ENCODE data around the gene REEP6. TPM values are rescaled to one million over a fixed set of nuclear protein-coding genes. Genes with fewer than 3 reads are reported as not detected.
"Not testable (repeated sequence)": the region's sequence is repeated elsewhere in the genome, so short reads cannot be mapped to it uniquely, and the experiment has no call there.

REEP6 gene
- total RNA-seq, 1 donor from 2014 or later = 9.7 TPM

DNA sequence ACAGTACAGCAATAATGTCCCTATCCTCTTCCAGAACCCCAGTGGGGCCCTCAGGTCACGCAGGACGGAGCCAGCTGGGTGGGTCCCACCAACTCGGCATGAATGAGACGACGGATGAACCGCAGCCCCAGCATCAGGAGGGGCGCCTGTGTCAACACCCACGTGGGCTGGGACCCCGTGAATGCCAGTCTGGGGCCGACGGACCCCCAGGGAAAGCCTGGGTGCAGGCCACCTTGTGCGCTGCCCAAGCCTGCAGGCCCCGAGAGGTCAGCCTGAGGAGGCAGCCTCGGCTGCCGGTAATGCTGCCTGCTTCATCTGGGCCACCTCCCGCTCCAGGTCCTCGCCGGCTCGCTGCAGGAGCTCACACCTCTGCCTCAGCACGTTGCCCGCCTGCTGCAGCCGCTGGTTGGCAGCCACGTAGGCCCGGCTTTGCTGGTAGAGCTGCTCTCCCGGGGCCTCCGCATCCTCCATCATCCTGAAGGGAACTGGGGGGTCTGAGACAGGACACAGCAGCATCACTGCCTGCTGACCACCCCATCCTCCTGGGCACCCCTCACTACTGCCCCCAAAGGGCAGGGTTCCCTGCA is 16.1 kb upstream of the REEP6 start:
- H3K36me3 ChIP-seq (ENCODE audit: control insufficient read depth, insufficient read depth, low read length) = no peaks in the 10 kb centered on the region
- no peak overlapping the region for H3K4me3 ChIP-seq (ENCODE audit: low read depth, low read length)
- no peak for TF ChIP-seq CTCF (IDR thresholded peaks at IDR 0.05; ENCODE audit: insufficient read depth, low read length, poor library complexity, severe bottlenecking)
- DNase-seq (ENCODE audit: low read depth) = no peak
- peaks cover 38% of the 10 kb centered on the region for H3K27me3 ChIP-seq (ENCODE audit: control insufficient read depth, insufficient read depth, low read length)

GRCh38 chr19:1475751-1476437 is 15.1 kb upstream of the REEP6 start:
- H3K27me3 ChIP-seq (ENCODE audit: control insufficient read depth, insufficient read depth, low read length) = peaks cover 28% of the 10 kb centered on the region
- H3K36me3 ChIP-seq (ENCODE audit: control insufficient read depth, insufficient read depth, low read length) = no peaks in the 10 kb centered on the region
- TF ChIP-seq CTCF (IDR thresholded peaks at IDR 0.05; ENCODE audit: insufficient read depth, low read length, poor library complexity, severe bottlenecking) = no peak
- H3K4me3 ChIP-seq (ENCODE audit: low read depth, low read length) = no peak overlapping the region
- no peak for DNase-seq (ENCODE audit: low read depth)

DNA sequence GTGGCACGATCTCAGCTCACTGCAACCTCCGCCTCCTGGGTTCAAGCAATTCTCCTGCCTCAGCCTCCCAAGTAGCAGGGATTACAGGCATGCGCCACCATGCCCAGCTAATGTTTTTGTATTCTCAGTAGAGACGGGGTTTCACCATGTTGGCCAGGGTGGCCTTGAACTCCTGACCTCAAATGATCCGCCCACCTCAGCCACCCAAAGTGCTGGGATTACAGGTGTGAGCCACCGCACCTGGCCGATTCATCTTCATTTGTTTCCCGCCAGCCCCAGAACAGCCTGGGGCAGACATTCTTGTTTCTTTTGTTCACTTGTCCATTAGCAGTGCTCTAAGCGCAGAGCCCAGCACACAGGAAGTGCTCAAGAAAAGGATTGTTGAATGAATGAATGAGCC is 13.9 kb upstream of the REEP6 start:
- DNase-seq (ENCODE audit: low read depth); H3K4me3 ChIP-seq (ENCODE audit: low read depth, low read length); H3K36me3 ChIP-seq (ENCODE audit: control insufficient read depth, insufficient read depth, low read length): not testable (repeated sequence)
- peaks cover 16% of the 10 kb centered on the region for H3K27me3 ChIP-seq (ENCODE audit: control insufficient read depth, insufficient read depth, low read length)

DNA sequence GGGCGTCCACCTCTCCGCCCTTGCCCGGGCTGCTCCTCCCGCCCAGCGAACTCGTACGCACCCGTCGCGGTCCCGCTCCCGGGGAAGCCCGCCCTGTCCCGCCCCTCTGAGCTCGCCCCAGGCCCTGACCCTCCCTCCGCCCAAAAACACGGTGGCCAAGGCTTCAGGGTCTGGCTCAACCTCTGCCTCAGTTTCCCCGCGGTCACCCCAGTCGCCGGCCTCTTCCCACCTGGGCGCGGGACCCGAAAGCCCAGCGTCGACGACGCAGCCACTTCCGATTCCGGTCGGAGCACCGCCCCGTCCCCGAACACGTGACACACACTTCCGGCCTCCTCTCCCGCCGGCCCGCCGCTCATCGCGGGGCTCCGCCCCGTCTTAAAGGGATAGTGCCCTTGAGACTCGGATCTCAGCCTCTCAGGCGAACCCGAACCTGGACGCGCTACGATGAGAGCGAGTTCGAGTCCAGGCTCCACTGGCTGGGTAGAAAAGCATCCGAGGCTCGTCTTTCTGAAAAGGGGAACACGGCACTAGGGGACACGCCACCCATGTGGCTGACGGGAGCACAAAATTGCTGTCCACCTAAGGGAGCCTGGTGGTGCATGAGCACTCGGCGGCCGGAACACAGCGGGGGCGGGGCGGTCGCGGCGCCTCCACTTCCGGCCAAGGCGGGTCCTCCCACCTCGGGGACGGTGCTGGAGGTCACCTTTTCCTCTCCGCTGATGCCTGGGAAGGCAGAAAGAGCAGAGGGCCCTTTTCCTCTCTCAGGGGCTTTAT is 11.9 kb upstream of the REEP6 start, which contains the start of gene C19orf25:
Gene C19orf25, minus strand, starts transcription at position 282 of the 774 bp plus-strand sequence. CDS start 312 bp downstream, outside the sequence.
- TF ChIP-seq CTCF (IDR thresholded peaks at IDR 0.05; ENCODE audit: insufficient read depth, low read length, poor library complexity, severe bottlenecking) = no peak
- H3K4me3 ChIP-seq (ENCODE audit: low read depth, low read length) = peak within 1 kb of the TSS; percentile 90
- no peaks in the 10 kb centered on the region for H3K36me3 ChIP-seq (ENCODE audit: control insufficient read depth, insufficient read depth, low read length)
- no peaks in the 10 kb centered on the region for H3K27me3 ChIP-seq (ENCODE audit: control insufficient read depth, insufficient read depth, low read length)
- DNase-seq (ENCODE audit: low read depth) = peak; percentile 68

GRCh38 chr19:1481224-1481892 is 9.6 kb upstream of the REEP6 start:
- DNase-seq (ENCODE audit: low read depth) = no peak
- Histone ChIP-seq H3K36me3 (ENCODE audit: control insufficient read depth, insufficient read depth, low read length) (no peaks in the 10 kb centered on the region), H3K27me3 (ENCODE audit: control insufficient read depth, insufficient read depth, low read length) (no peaks in the 10 kb centered on the region), H3K4me3 (ENCODE audit: low read depth, low read length) (no peak overlapping the region)
- no peak for TF ChIP-seq CTCF (IDR thresholded peaks at IDR 0.05; ENCODE audit: insufficient read depth, low read length, poor library complexity, severe bottlenecking)

DNA sequence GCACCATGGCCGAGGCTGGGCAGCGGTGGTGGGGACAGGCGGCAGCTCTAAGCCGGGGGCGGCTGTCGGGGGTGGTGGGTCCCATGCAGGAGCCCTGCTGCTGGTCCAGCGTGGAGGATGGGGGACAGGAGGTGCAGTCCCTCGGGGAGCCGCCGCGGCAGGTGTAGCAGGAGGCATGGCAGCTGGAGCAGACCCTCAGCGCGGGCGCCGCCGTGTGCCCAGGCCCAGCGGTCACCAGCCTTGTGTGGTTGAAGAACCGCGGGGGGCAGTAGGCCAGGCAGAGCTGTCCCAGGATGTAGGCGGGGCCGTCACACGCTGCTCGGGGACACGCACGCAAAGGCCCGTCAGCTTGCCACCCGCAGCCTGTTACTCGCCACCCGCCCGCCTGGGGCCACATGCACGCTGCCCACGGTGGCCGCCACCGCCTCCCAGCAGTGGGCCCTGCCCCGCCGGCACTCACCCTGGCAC is 9.1 kb upstream of the REEP6 start:
- no peak for TF ChIP-seq CTCF (IDR thresholded peaks at IDR 0.05; ENCODE audit: insufficient read depth, low read length, poor library complexity, severe bottlenecking)
- Histone ChIP-seq H3K27me3 (ENCODE audit: control insufficient read depth, insufficient read depth, low read length) (no peaks in the 10 kb centered on the region), H3K36me3 (ENCODE audit: control insufficient read depth, insufficient read depth, low read length) (no peaks in the 10 kb centered on the region), H3K4me3 (ENCODE audit: low read depth, low read length) (no peak overlapping the region)
- no peak for DNase-seq (ENCODE audit: low read depth)
